WERI-Rb-1 (cell line): ENCODE data around the gene HOXC11.

ENCODE experiments used
- DNase-seq: peaks from one replicate; pipeline ENCODE4 v3.0.0-alpha.2; 2020
- H3K27ac ChIP-seq: fragments of 250-450 bp; sonication (Bioruptor Pico); 2 replicates; pipeline ENCODE4 v1.5.1; 2020; ENCODE audit warnings: mild to moderate bottlenecking, moderate library complexity
- H3K27me3 ChIP-seq: fragments of 250-450 bp; sonication (Bioruptor Pico); 2 replicates; pipeline ENCODE4 v1.5.1; 2021; ENCODE audit warnings: mild to moderate bottlenecking, low read depth, moderate library complexity; ENCODE audit not compliant: insufficient read depth, severe bottlenecking
- H3K36me3 ChIP-seq: fragments of 250-450 bp; sonication (Bioruptor Pico); 2 replicates; pipeline ENCODE4 v1.5.1; 2020; ENCODE audit warnings: mild to moderate bottlenecking, moderate library complexity
- H3K4me3 ChIP-seq: 2 replicates; pipeline ENCODE4 v1.5.1; 2011; ENCODE audit warnings: low read depth, mild to moderate bottlenecking, control low read depth, low read length
- H3K9me3 ChIP-seq: fragments of 250-450 bp; sonication (Bioruptor Pico); 2 replicates; pipeline ENCODE4 v1.5.1; 2021; ENCODE audit warnings: mild to moderate bottlenecking, moderate library complexity; ENCODE audit not compliant: severe bottlenecking
- TF ChIP-seq, protein P1 (sequence below): IDR thresholded peaks from 2 replicates; pipeline ENCODE4 v1.5.1; 2011; ENCODE audit warnings: low read depth, mild to moderate bottlenecking, control low read depth, inconsistent platforms, low read length

The HOXC11 gene

DNA sequence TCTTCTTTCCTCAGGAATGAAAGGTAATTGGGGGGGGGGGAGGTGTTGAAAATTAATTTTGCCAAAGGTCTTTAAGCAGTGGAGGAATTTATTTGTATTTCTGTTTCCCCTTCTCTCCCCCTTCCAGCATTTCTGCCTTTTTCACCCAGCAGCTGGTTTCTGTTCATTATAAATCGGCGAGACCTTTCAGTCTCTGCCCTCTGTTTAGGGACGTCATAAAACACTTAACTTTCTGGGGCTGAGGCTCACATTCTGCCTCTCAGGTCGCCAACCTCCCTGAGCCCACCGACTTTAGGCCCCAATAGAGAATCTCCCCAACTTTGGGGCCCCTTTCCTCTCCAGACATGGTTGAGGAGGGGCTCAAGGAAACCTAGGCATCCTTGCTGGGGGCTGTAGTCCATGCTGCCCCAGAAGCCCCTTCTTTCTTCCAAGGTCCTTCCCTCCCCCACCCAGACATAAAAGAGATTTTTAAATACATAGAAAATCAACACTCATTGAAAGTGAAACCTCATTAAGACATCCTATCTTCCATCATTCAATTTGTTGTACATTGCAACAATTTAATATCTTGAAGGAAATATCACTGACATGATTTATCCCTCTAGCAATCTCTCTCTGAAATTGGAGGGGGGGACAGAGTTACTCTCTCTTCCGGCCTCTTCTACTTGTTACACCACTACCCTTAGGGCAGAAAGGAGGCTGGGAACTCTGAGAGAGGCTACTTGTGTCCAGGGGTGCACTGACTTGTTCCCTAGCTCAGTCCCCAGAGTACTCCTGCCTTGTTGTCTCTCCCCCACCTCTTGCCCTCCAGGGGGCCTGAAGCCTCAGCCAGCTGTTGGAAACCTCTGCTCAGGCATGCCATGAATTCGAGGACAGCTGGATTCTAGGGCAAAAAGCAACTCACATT, 52.8 kb downstream of the HOXC11 start:
- no peak overlapping the region for H3K27ac ChIP-seq
- TF ChIP-seq, protein P1, sequence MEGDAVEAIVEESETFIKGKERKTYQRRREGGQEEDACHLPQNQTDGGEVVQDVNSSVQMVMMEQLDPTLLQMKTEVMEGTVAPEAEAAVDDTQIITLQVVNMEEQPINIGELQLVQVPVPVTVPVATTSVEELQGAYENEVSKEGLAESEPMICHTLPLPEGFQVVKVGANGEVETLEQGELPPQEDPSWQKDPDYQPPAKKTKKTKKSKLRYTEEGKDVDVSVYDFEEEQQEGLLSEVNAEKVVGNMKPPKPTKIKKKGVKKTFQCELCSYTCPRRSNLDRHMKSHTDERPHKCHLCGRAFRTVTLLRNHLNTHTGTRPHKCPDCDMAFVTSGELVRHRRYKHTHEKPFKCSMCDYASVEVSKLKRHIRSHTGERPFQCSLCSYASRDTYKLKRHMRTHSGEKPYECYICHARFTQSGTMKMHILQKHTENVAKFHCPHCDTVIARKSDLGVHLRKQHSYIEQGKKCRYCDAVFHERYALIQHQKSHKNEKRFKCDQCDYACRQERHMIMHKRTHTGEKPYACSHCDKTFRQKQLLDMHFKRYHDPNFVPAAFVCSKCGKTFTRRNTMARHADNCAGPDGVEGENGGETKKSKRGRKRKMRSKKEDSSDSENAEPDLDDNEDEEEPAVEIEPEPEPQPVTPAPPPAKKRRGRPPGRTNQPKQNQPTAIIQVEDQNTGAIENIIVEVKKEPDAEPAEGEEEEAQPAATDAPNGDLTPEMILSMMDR: no peak
- H3K27me3 ChIP-seq: no peaks in the 10 kb centered on the region
- DNase-seq: no peak
- no peaks in the 10 kb centered on the region; the same call in 1 of the 2 replicates for H3K36me3 ChIP-seq
- H3K4me3 ChIP-seq: no peak overlapping the region
- H3K9me3 ChIP-seq: no peaks in the 10 kb centered on the region

DNA sequence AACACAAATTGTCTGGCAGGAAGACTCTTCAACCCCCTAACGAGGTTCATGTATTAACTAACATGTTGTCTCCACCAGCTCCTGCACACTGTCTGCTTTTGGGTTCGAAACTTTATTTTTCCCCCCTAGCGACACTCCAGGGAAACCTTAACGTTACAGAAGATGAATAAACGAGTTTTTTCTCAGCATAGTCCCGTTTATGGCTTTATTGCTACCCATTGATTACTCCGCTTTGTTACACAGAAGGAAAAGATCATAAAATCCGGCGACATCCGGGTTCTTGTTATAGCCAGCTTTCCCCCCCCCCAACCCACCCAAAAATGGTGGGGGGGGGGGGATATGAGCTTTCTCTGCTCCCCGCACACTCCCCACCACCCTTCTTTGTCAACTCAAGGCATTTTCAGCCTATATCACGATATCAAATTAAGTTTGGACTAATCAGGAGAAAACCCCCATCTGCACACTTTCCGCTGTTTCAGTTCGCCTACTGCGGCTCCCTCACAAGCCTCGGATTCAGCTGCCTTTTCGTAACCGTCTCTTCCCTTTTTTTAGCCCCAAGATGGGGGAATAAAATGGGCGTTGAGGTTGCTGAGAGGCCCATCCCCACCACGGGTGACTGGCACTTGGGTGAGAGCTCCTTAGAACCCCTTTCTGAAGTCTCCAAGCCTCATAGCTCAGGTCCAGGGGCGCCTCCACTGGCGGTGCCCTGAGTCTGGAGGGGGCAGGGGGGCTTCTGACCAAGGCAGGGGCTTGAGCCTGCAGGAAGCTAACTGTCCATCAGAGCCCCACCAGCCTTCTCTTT, 53.9 kb downstream of the HOXC11 start:
- H3K4me3 ChIP-seq: no peak overlapping the region
- H3K27ac ChIP-seq: no peak overlapping the region; the same call in 1 of the 2 replicates
- H3K9me3 ChIP-seq: no peaks in the 10 kb centered on the region
- H3K36me3 ChIP-seq: no peaks in the 10 kb centered on the region; the same call in 1 of the 2 replicates
- no peak for DNase-seq
- TF ChIP-seq, protein P1: no peak
- no peaks in the 10 kb centered on the region for H3K27me3 ChIP-seq
